Esophagus squamous epithelium (tissue), 4 donors: Measurements from ENCODE around the gene TTC22.

Experiments
- CTCF ChIP-seq, 6 experiments: fragments of 450-650 bp in 4 of 6; fragments of 200-600 bp in 2 of 6; sonication (generic) in 2 of 6; IDR thresholded peaks; one replicate each; pipeline ENCODE4 v1.5.1; 2016 to 2019; ENCODE audit warnings: antibody characterized with exemption in 6 of 6, mild to moderate bottlenecking in 4 of 6, moderate library complexity in 4 of 6
- POLR2A ChIP-seq, 4 donors: fragments of 450-650 bp; IDR thresholded peaks; one replicate each; pipeline ENCODE4 v1.6.1; 2017; ENCODE audit warnings: antibody characterized with exemption in 4 of 4, mild to moderate bottlenecking in 4 of 4, moderate library complexity in 3 of 4

GRCh38 chr1:54798769-54799641 is 2.1 kb downstream of the TTC22 start:
- TF ChIP-seq POLR2A (IDR thresholded peaks at IDR 0.05), result peak in 1 of 4 donors; percentile 27
- no peak for TF ChIP-seq CTCF (IDR thresholded peaks at IDR 0.05)
